OCI-LY7 (cell line): ENCODE measurements around the gene LUZP1. TPM values are rescaled to one million over a fixed set of nuclear protein-coding genes. Genes with fewer than 3 reads are reported as not detected.

Source experiments
- BruUV-seq: library from RNA; stranded (reverse); fragments of 400-500 nt; replicated peaks from 2 replicates; lab custom pipeline; 2021; lab: Mats Ljungman, UMichigan
- CTCF ChIA-PET: fragments of 300-600 bp; sonication (Branson Sonifier 250); formaldehyde crosslinking; loops from one replicate; lab custom pipeline; 2022; ENCODE audit warnings: antibody characterized with exemption; ENCODE audit not compliant: unreplicated experiment; lab: Charles Lee
- POLR2A ChIA-PET: fragments of 300-600 bp; sonication (Branson Sonifier 250); formaldehyde crosslinking; loops from one replicate; lab custom pipeline; 2022; ENCODE audit warnings: antibody characterized with exemption; lab: Charles Lee
- DNase-seq: peaks from one replicate; pipeline ENCODE4 v3.0.0-alpha.2; 2015; ENCODE audit warnings: low spot score
- H2AFZ ChIP-seq: fragments of 200-600 bp; sonication (generic), shearing (Covaris generic); 2 replicates; pipeline ENCODE4 v1.6.1; 2014; ENCODE audit warnings: mild to moderate bottlenecking, antibody characterized with exemption, low read length, moderate library complexity
- H3K27ac ChIP-seq: fragments of 200-600 bp; sonication (generic); 2 replicates; pipeline ENCODE4 v1.5.1; 2014; ENCODE audit warnings: mixed run types, low read depth, mild to moderate bottlenecking, moderate library complexity, low read length, inconsistent platforms; ENCODE audit not compliant: poor library complexity, severe bottlenecking
- H3K36me3 ChIP-seq: fragments of 200-600 bp; sonication (generic); 2 replicates; pipeline ENCODE4 v1.6.1; 2014; ENCODE audit warnings: mild to moderate bottlenecking, antibody characterized with exemption, low read length, moderate library complexity, mixed read lengths; ENCODE audit not compliant: insufficient read depth
- H3K4me1 ChIP-seq: fragments of 200-600 bp; sonication (generic); 2 replicates; pipeline ENCODE4 v1.5.1; 2014; ENCODE audit warnings: mild to moderate bottlenecking, low read length; ENCODE audit not compliant: insufficient read depth, poor library complexity, severe bottlenecking
- H3K4me2 ChIP-seq: fragments of 200-600 bp; sonication (generic); 2 replicates; pipeline ENCODE4 v1.6.1; 2014; ENCODE audit warnings: mild to moderate bottlenecking, low read length
- H3K4me3 ChIP-seq: fragments of 200-600 bp; sonication (generic); 2 replicates; pipeline ENCODE4 v1.5.1; 2014; ENCODE audit warnings: mild to moderate bottlenecking, low read depth, low read length; ENCODE audit not compliant: poor library complexity, severe bottlenecking
- H3K79me2 ChIP-seq: fragments of 200-600 bp; sonication (generic); 2 replicates; pipeline ENCODE4 v1.6.1; 2016; ENCODE audit warnings: low read depth, mild to moderate bottlenecking, low read length, moderate library complexity, mixed read lengths; ENCODE audit not compliant: insufficient read depth
- H3K9me2 ChIP-seq: fragments of 200-600 bp; sonication (generic); 2 replicates; pipeline ENCODE4 v1.6.1; 2016; ENCODE audit warnings: mild to moderate bottlenecking, low read length, mixed read lengths; ENCODE audit not compliant: insufficient read depth
- H3K9me3 ChIP-seq: fragments of 200-600 bp; sonication (generic); 2 replicates; pipeline ENCODE4 v1.6.1; 2014; ENCODE audit warnings: mild to moderate bottlenecking, mixed run types, low read length, mixed read lengths
- H4K20me1 ChIP-seq: fragments of 200-600 bp; sonication (generic); 2 replicates; pipeline ENCODE4 v1.6.1; 2014; ENCODE audit warnings: mild to moderate bottlenecking, antibody characterized with exemption, low read length, moderate library complexity, mixed read lengths; ENCODE audit not compliant: insufficient read depth
- EZH2phosphoT487 ChIP-seq: fragments of 200-600 bp; sonication (generic); IDR thresholded peaks from 2 replicates; pipeline ENCODE4 v1.6.1; 2018; ENCODE audit warnings: low read depth, borderline replicate concordance, mild to moderate bottlenecking, mixed run types, antibody characterized with exemption, low read length, moderate library complexity, mixed read lengths
- intact Hi-C: fragments of 100-400 bp; cut with micrococcal nuclease; formaldehyde crosslinking; loops from one replicate; pipeline ENCODE4 v1.10.0; 2022; ENCODE audit not compliant: unreplicated experiment
- total RNA-seq, 2 experiments: library from RNA; depleted of rRNA in 1 of 2; stranded (reverse); fragments of >200 nt in 1 of 2; shearing (Covaris generic) in 1 of 2; gene quantifications; 2 replicates each; pipeline ENCODE4 v1.2.3, GENCODE V29; 2014 to 2022
- TF ChIP-seq, protein P1 (sequence below): fragments of 200-600 bp; sonication (generic); conservative IDR thresholded peaks from 2 replicates; pipeline ENCODE4 v1.5.1; 2014; ENCODE audit warnings: mild to moderate bottlenecking, antibody characterized with exemption, low read length, moderate library complexity, mixed read lengths

LUZP1 gene
- total RNA-seq, 2 experiments from 2014 or later: 7.6 to 13.6 TPM

DNA sequence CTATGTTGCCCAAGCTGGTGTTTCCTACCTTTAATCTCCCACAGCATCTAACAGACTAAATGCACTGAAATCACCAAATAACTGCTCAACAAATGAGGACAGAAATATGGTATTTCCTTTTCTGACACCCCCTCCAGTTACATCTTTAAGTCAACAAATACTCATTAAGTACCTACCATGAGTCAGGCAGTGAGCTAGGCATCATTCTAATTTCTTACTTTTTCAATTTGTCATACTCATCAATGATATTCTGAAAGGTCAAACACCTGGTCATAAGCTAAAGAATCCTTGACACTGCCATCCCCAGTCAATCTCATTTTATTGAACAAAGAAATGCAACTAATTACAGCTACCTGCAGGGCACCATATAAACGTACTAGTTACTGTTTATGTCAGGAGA, 36.6 kb downstream of the LUZP1 start:
- TF ChIP-seq, protein P1, sequence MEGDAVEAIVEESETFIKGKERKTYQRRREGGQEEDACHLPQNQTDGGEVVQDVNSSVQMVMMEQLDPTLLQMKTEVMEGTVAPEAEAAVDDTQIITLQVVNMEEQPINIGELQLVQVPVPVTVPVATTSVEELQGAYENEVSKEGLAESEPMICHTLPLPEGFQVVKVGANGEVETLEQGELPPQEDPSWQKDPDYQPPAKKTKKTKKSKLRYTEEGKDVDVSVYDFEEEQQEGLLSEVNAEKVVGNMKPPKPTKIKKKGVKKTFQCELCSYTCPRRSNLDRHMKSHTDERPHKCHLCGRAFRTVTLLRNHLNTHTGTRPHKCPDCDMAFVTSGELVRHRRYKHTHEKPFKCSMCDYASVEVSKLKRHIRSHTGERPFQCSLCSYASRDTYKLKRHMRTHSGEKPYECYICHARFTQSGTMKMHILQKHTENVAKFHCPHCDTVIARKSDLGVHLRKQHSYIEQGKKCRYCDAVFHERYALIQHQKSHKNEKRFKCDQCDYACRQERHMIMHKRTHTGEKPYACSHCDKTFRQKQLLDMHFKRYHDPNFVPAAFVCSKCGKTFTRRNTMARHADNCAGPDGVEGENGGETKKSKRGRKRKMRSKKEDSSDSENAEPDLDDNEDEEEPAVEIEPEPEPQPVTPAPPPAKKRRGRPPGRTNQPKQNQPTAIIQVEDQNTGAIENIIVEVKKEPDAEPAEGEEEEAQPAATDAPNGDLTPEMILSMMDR: no peak
- no peaks in the 10 kb centered on the region for H3K9me3 ChIP-seq

GRCh38 chr1:23129846-23130245, 38.8 kb downstream of the LUZP1 start:
- no peak overlapping the region for H2AFZ ChIP-seq
- no TSS peak for BruUV-seq
- TF ChIP-seq, protein P1: no peak
- no peak for TF ChIP-seq EZH2phosphoT487
- H3K4me2 ChIP-seq: no peak overlapping the region
- no peaks in the 10 kb centered on the region for H3K9me2 ChIP-seq
- DNase-seq: no peak
- CTCF ChIA-PET: no interaction called here
- H4K20me1 ChIP-seq: no peaks in the 10 kb centered on the region
- H3K9me3 ChIP-seq: no peaks in the 10 kb centered on the region
- H3K79me2 ChIP-seq: 0 out of 2 replicates have a peak, but pooled peaks cover 7% of the 10 kb centered on the region
- H3K36me3 ChIP-seq: no peaks in the 10 kb centered on the region
- H3K27ac ChIP-seq: no peak overlapping the region
- intact Hi-C loops: no loop called here
- H3K4me1 ChIP-seq: no peaks in the 10 kb centered on the region
- H3K4me3 ChIP-seq: no peak overlapping the region
- POLR2A ChIA-PET: no interaction called here

More for the DNA sequence above, 36.6 kb downstream of the LUZP1 start:
- Histone ChIP-seq H3K27ac (no peak overlapping the region), H3K4me3 (no peak overlapping the region), H2AFZ (no peak overlapping the region), H3K4me2 (no peak overlapping the region), H4K20me1 (no peaks in the 10 kb centered on the region), H3K9me2 (no peaks in the 10 kb centered on the region), H3K36me3 (no peaks in the 10 kb centered on the region), H3K4me1 (no peaks in the 10 kb centered on the region), H3K79me2 (peaks cover 15% of the 10 kb centered on the region; the same call in 1 of the 2 replicates)
- intact Hi-C loops: no loop called here
- ChIA-PET CTCF (no interaction called here), POLR2A (interaction anchor here (0.9 kb wide), 1 partner anchor 37 kb away, joined by 3 read pairs; no protein-coding TSS in a partner anchor)
- no peak for DNase-seq
- no TSS peak for BruUV-seq

- Histone ChIP-seq H3K9me2 (no peaks in the 10 kb centered on the region), H3K79me2 (peaks cover 13% of the 10 kb centered on the region; the same call in 1 of the 2 replicates), H3K4me1 (no peaks in the 10 kb centered on the region), H2AFZ (no peak overlapping the region), H3K4me3 (no peak overlapping the region), H3K36me3 (no peaks in the 10 kb centered on the region), H3K27ac (no peak overlapping the region), H3K9me3 (no peaks in the 10 kb centered on the region), H3K4me2 (no peak overlapping the region), H4K20me1 (0 out of 2 replicates have a peak, but pooled peaks cover 9% of the 10 kb centered on the region)
- POLR2A ChIA-PET: no interaction called here
- no TSS peak for BruUV-seq
- CTCF ChIA-PET: no interaction called here
- DNase-seq: no peak
- intact Hi-C loops: no loop called here
- TF ChIP-seq, protein P1: no peak
- TF ChIP-seq EZH2phosphoT487: no peak
Observed at GRCh38 chr1:23126801-23127200, 41.9 kb downstream of the LUZP1 start.
